ENCODE measurements around the gene NRXN3.

NRXN3 gene

GRCh38 chr14:79083356-79083755, 913.2 kb downstream of the NRXN3 start:
- no peak overlapping the region for H3K4me3 ChIP-seq (ENCODE audit: low read depth, low read length)
- no peak for TF ChIP-seq CTCF (IDR thresholded peaks at IDR 0.05; ENCODE audit: borderline replicate concordance, insufficient read depth, low read depth, low read length)

- no peak overlapping the region for H3K4me3 ChIP-seq (ENCODE audit: low read depth, low read length)
- TF ChIP-seq CTCF (IDR thresholded peaks at IDR 0.05; ENCODE audit: borderline replicate concordance, insufficient read depth, low read depth, low read length): no peak
Measured at GRCh38 chr14:79084861-79085260, 914.7 kb downstream of the NRXN3 start.

- no peak overlapping the region for H3K4me3 ChIP-seq (ENCODE audit: low read depth, low read length)
- TF ChIP-seq CTCF (IDR thresholded peaks at IDR 0.05; ENCODE audit: borderline replicate concordance, insufficient read depth, low read depth, low read length): no peak
Measured at GRCh38 chr14:79089576-79089975, 919.4 kb downstream of the NRXN3 start.

- no peak for TF ChIP-seq CTCF (IDR thresholded peaks at IDR 0.05; ENCODE audit: borderline replicate concordance, insufficient read depth, low read depth, low read length)
Measured at GRCh38 chr14:79090641-79091180, 920.5 kb downstream of the NRXN3 start.

GRCh38 chr14:79091381-79091963, 921.3 kb downstream of the NRXN3 start:
- TF ChIP-seq CTCF (IDR thresholded peaks at IDR 0.05; ENCODE audit: borderline replicate concordance, insufficient read depth, low read depth, low read length): no peak
- H3K4me3 ChIP-seq (ENCODE audit: low read depth, low read length): no peak overlapping the region

More at GRCh38 chr14:79090641-79091180, 920.5 kb downstream of the NRXN3 start:
- H3K4me3 ChIP-seq (ENCODE audit: low read depth, low read length): no peak overlapping the region

- no peak for TF ChIP-seq CTCF (IDR thresholded peaks at IDR 0.05; ENCODE audit: borderline replicate concordance, insufficient read depth, low read depth, low read length)
- no peak overlapping the region for H3K4me3 ChIP-seq (ENCODE audit: low read depth, low read length)
Measured at GRCh38 chr14:79093531-79093930, 923.4 kb downstream of the NRXN3 start.

GRCh38 chr14:79094951-79095350, 924.8 kb downstream of the NRXN3 start:
- no peak overlapping the region for H3K4me3 ChIP-seq (ENCODE audit: low read depth, low read length)
- no peak for TF ChIP-seq CTCF (IDR thresholded peaks at IDR 0.05; ENCODE audit: borderline replicate concordance, insufficient read depth, low read depth, low read length)
